Lower leg skin (tissue), 4 donors: ENCODE results near the gene TNP2. TPM values are rescaled to one million over a fixed set of nuclear protein-coding genes. Genes with fewer than 3 reads are reported as not detected.

Source experiments
- DNase-seq, 2 donors: peaks; one replicate each; pipeline ENCODE4 v3.0.0-alpha.2; 2019; ENCODE audit warnings: low spot score in 2 of 2
- H3K4me3 ChIP-seq: fragments of 200-600 bp; sonication (generic); 2 replicates; pipeline ENCODE4 v1.5.1; 2017; ENCODE audit warnings: mild to moderate bottlenecking, low read depth; ENCODE audit not compliant: poor library complexity, severe bottlenecking
- CTCF ChIP-seq, 3 donors: fragments of 450-650 bp; IDR thresholded peaks; one replicate each; pipeline ENCODE4 v1.5.1; 2016; ENCODE audit warnings: antibody characterized with exemption in 3 of 3, mild to moderate bottlenecking in 3 of 3, moderate library complexity in 2 of 3
- POLR2A ChIP-seq, 2 donors: fragments of 450-650 bp; IDR thresholded peaks; one replicate each; pipeline ENCODE4 v1.6.1; 2016 to 2017; ENCODE audit warnings: antibody characterized with exemption in 2 of 2, mild to moderate bottlenecking in 1 of 2, moderate library complexity in 1 of 2
- WGBS, 2 donors: methylation state at CpG; one replicate each; pipeline ENCODE4 v1.1.5; 2018; 5-methylcytosine and 5-hydroxymethylcytosine counted together
- intact Hi-C: fragments of 100-400 bp; cut with DNase I; formaldehyde crosslinking; loops from one replicate; pipeline ENCODE4 v1.15.0; 2023; ENCODE audit warnings: low total_unique reads
- total RNA-seq, 4 donors: library from RNA; depleted of rRNA; stranded (reverse); fragments of >200 nt; gene quantifications; one replicate each; pipeline ENCODE4 v1.1.0, GENCODE V29; 2016

Gene TNP2
- total RNA-seq, 4 donors from 2014 or later: not detected

- DNase-seq: no peak
These were observed 28.3 kb downstream of the TNP2 start for GRCh38 chr16:11240636-11241473.

GRCh38 chr16:11239644-11240632 lies 29.2 kb downstream of the TNP2 start:
- DNase-seq: no peak
- intact Hi-C loops: no loop called here
- WGBS, 2 donors: 79 to 84% methylated on average over 10 of the region's 10 CpGs
- TF ChIP-seq CTCF (IDR thresholded peaks at IDR 0.05) (no peak), POLR2A (IDR thresholded peaks at IDR 0.05) (no peak)
- peak overlapping the region; percentile 12 for H3K4me3 ChIP-seq

More at GRCh38 chr16:11240636-11241473, 28.3 kb downstream of the TNP2 start:
- no peak for TF ChIP-seq CTCF (IDR thresholded peaks at IDR 0.05)
- no peak for TF ChIP-seq POLR2A (IDR thresholded peaks at IDR 0.05)
- H3K4me3 ChIP-seq: peak overlapping the region; percentile 12
- intact Hi-C loops: no loop called here
- 76 to 89% methylated on average over 10 of the region's 10 CpGs for WGBS, 2 donors

- intact Hi-C loops: no loop called here
- TF ChIP-seq CTCF (IDR thresholded peaks at IDR 0.05) (no peak), POLR2A (IDR thresholded peaks at IDR 0.05) (no peak)
- 94 to 97% methylated on average over 15 of the region's 15 CpGs for WGBS, 2 donors
- no peak overlapping the region for H3K4me3 ChIP-seq
- DNase-seq: no peak
These were observed 30.6 kb downstream of the TNP2 start for GRCh38 chr16:11238272-11239202.

- no peak for DNase-seq
- WGBS, 2 donors: 66 to 79% methylated on average over 9 to 10 of the region's 10 CpGs
- H3K4me3 ChIP-seq: no peak overlapping the region
- TF ChIP-seq CTCF (IDR thresholded peaks at IDR 0.05) (no peak), POLR2A (IDR thresholded peaks at IDR 0.05) (no peak)
- intact Hi-C loops: no loop called here
These were observed 32.5 kb downstream of the TNP2 start for GRCh38 chr16:11236461-11237254.
